Measurements from ENCODE around the gene ZFPM1.

DNA sequence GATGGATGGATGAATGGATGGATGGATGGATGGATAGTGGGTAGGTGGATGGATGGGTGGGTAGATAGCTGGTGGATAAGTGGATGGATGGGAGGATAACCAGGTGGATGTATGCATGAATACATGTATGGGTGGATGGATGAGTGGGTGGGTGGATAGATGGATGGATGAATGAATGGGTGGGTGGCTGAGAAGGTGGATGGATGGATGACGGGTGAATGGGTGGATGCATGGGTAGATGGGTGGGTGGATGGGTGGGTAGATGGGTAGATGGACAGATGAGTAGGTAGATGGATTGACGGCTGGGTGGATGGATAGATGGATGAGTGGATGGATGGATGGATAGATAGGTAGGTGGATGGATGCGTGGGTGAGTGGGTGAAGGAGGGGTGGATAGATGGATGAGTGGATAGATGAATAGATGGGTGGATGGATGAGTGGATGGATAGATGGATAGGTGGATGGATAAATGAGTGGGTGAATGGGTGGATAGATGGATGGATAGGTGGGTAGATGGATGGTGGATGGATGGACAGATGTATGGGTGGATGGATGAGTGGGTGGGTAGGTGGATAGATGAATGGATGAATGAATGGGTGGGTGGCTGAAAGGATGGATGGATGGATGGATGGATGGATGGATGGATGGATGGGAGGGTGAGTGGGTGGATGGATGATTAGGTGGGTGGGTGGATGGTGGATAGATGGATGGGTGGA is 67.0 kb downstream of the ZFPM1 start:
- TF ChIP-seq, protein P1, sequence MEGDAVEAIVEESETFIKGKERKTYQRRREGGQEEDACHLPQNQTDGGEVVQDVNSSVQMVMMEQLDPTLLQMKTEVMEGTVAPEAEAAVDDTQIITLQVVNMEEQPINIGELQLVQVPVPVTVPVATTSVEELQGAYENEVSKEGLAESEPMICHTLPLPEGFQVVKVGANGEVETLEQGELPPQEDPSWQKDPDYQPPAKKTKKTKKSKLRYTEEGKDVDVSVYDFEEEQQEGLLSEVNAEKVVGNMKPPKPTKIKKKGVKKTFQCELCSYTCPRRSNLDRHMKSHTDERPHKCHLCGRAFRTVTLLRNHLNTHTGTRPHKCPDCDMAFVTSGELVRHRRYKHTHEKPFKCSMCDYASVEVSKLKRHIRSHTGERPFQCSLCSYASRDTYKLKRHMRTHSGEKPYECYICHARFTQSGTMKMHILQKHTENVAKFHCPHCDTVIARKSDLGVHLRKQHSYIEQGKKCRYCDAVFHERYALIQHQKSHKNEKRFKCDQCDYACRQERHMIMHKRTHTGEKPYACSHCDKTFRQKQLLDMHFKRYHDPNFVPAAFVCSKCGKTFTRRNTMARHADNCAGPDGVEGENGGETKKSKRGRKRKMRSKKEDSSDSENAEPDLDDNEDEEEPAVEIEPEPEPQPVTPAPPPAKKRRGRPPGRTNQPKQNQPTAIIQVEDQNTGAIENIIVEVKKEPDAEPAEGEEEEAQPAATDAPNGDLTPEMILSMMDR (IDR thresholded peaks at IDR 0.05): no peak
- no peak for TF ChIP-seq POLR2AphosphoS5 (IDR thresholded peaks at IDR 0.05)
